Endodermal cell (in vitro differentiated cells): Measurements from ENCODE around the gene ELL. TPM values are rescaled to one million over a fixed set of nuclear protein-coding genes. Genes with fewer than 3 reads are reported as not detected.

Source experiments
- DNase-seq: peaks from one replicate; pipeline ENCODE4 v3.0.0-alpha.2; 2017
- H3K27ac ChIP-seq: 2 replicates; pipeline ENCODE4 v1.5.1; 2013; ENCODE audit warnings: mild to moderate bottlenecking, low read depth, low read length, moderate library complexity
- H3K27me3 ChIP-seq: 2 replicates; pipeline ENCODE4 v1.6.1; 2013; ENCODE audit warnings: mild to moderate bottlenecking, low read length, moderate library complexity; ENCODE audit not compliant: insufficient read depth, control insufficient read depth, poor library complexity, severe bottlenecking
- H3K36me3 ChIP-seq: 2 replicates; pipeline ENCODE4 v1.7.0; 2013; ENCODE audit warnings: mild to moderate bottlenecking, low read length, moderate library complexity; ENCODE audit not compliant: control insufficient read depth, insufficient read depth
- H3K4me1 ChIP-seq: one replicate; pipeline ENCODE4 v1.7.0; 2013; ENCODE audit warnings: low read length; ENCODE audit not compliant: control insufficient read depth, insufficient read depth
- H3K4me3 ChIP-seq: 2 replicates; pipeline ENCODE4 v1.5.1; 2013; ENCODE audit warnings: mild to moderate bottlenecking, low read length, moderate library complexity
- H3K9ac ChIP-seq: 2 replicates; pipeline ENCODE4 v1.6.1; 2013; ENCODE audit warnings: mild to moderate bottlenecking, low read length, moderate library complexity; ENCODE audit not compliant: poor library complexity, severe bottlenecking; ENCODE audit errors: extremely low read depth
- H3K9me3 ChIP-seq: 2 replicates; pipeline ENCODE4 v1.6.1; 2013; ENCODE audit warnings: mild to moderate bottlenecking, low read length, moderate library complexity; ENCODE audit not compliant: control insufficient read depth
- H3K27ac Mint-ChIP-seq: 2 replicates; pipeline ENCODE4 v1.8.0; 2020; ENCODE audit warnings: mixed read lengths
- H3K27me3 Mint-ChIP-seq: 2 replicates; pipeline ENCODE4 v1.8.0; 2021; ENCODE audit warnings: mild to moderate bottlenecking, mixed read lengths; ENCODE audit not compliant: insufficient read depth
- H3K36me3 Mint-ChIP-seq: 2 replicates; pipeline ENCODE4 v1.8.0; 2020; ENCODE audit warnings: low read depth, mixed read lengths
- H3K4me1 Mint-ChIP-seq: 2 replicates; pipeline ENCODE4 v1.8.0; 2020; ENCODE audit warnings: mixed read lengths
- H3K4me3 Mint-ChIP-seq: 2 replicates; pipeline ENCODE4 v1.8.0; 2020; ENCODE audit warnings: mild to moderate bottlenecking, moderate library complexity, mixed read lengths
- H3K9me3 Mint-ChIP-seq: 2 replicates; pipeline ENCODE4 v1.8.0; 2020; ENCODE audit warnings: mild to moderate bottlenecking, mixed read lengths
- CTCF ChIP-seq: fragments of 200-600 bp; sonication (generic); conservative IDR thresholded peaks from 2 replicates; pipeline ENCODE4 v1.5.0; 2021; ENCODE audit warnings: antibody characterized with exemption, mild to moderate bottlenecking
- WGBS, 2 experiments: methylation state at CpG; one replicate each; pipeline versions ENCODE4 v1.1.5 to v1.1.7; 2013; ENCODE audit warnings: missing lambda C conversion rate in 2 of 2, mixed read lengths in 1 of 2; ENCODE audit not compliant: insufficient coverage in 1 of 2, insufficient read length in 1 of 2; 5-methylcytosine and 5-hydroxymethylcytosine counted together
- total RNA-seq, 2 donors: library from RNA; stranded (reverse); fragmentation: NEBNext Ultra II Directional in 1 of 2; extraction: Animal tissue kit (Norgen Biotek cat#: 25700) in 1 of 2; gene quantifications; 2 replicates in 1 of 2; 3 replicates in 1 of 2; pipeline ENCODE4 v1.2.1, GENCODE V29; 2021

ELL gene
- total RNA-seq, 2 donors from 2014 or later = 10.9 to 15.4 TPM

DNA sequence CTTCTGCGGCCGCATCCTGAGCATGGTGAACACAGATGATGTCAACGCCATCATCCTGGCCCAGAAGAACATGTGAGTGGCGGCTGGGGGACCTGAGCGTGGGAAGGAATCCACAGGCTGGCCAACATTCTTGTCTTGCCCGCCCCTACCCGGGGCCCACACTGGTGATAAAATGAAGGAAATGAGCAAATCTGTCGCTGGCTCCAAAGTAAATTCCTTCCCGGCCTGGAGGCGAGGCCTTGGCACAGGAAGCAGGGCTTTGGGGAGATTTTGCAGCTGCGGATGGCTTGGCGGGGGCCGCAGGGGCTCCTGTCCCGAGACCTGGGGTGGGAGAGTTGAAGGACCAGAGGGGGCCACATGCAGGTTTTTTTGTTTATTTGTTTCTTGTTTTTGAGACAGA is 40.2 kb upstream of the ELL start:
- no peak overlapping the region for H3K27ac Mint-ChIP-seq
- no peak overlapping the region for H3K4me3 ChIP-seq
- no peaks in the 10 kb centered on the region for H3K9me3 Mint-ChIP-seq
- no peaks in the 10 kb centered on the region for H3K9me3 ChIP-seq
- peaks cover 6% of the 10 kb centered on the region for H3K4me1 Mint-ChIP-seq
- H3K27me3 ChIP-seq = no peaks in the 10 kb centered on the region
- H3K36me3 ChIP-seq = peaks cover 37% of the 10 kb centered on the region
- WGBS, 2 experiments = 95 to 96% methylated on average over 12 to 14 of the region's 14 CpGs
- no peaks in the 10 kb centered on the region for H3K27me3 Mint-ChIP-seq
- no peak for TF ChIP-seq CTCF
- no peak for DNase-seq
- no peak overlapping the region for H3K27ac ChIP-seq
- H3K4me1 ChIP-seq = no peaks in the 10 kb centered on the region
- H3K9ac ChIP-seq = no peak overlapping the region
- H3K36me3 Mint-ChIP-seq = peaks cover 28% of the 10 kb centered on the region
- H3K4me3 Mint-ChIP-seq = no peak overlapping the region

DNA sequence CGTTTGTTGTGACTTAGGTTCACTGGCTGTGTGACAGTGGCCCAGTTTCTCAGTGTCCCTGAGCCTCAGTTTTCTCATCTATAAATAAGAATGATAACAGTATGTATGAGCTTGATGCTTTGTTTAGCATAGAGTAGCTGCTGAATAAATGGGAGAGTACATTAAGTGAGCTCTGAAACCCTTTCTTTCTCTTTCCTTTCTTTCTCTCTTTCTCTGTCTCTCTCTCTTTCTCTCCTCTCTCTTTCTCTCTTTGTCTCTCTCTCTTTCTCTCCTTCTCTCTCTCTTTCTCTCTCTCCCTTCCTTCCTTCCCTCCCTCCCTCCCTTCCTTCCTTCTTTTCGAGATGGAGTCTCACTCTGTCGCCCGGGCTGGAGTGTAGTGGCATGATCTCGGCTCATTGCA is 37.8 kb upstream of the ELL start:
- H3K9me3 ChIP-seq = no peaks in the 10 kb centered on the region
- no peak overlapping the region for H3K27ac ChIP-seq
- no peak overlapping the region for H3K4me3 Mint-ChIP-seq
- H3K4me1 Mint-ChIP-seq = peaks cover 6% of the 10 kb centered on the region
- no peaks in the 10 kb centered on the region for H3K27me3 Mint-ChIP-seq
- no peak overlapping the region for H3K9ac ChIP-seq
- no peaks in the 10 kb centered on the region for H3K9me3 Mint-ChIP-seq
- H3K4me3 ChIP-seq = no peak overlapping the region
- H3K36me3 Mint-ChIP-seq = peaks cover 18% of the 10 kb centered on the region
- TF ChIP-seq CTCF = no peak
- H3K4me1 ChIP-seq = no peaks in the 10 kb centered on the region
- WGBS, 2 experiments = 81 to 93% methylated on average over 5 of the region's 5 CpGs
- peaks cover 22% of the 10 kb centered on the region for H3K36me3 ChIP-seq
- no peak overlapping the region for H3K27ac Mint-ChIP-seq
- H3K27me3 ChIP-seq = no peaks in the 10 kb centered on the region
- no peak for DNase-seq

- Histone ChIP-seq H3K9me3 (no peaks in the 10 kb centered on the region), H3K9ac (peak overlapping the region; percentile 66), H3K27ac (no peak overlapping the region), H3K4me3 (peak overlapping the region; percentile 94), H3K36me3 (peaks cover 12% of the 10 kb centered on the region), H3K4me1 (no peaks in the 10 kb centered on the region), H3K27me3 (no peaks in the 10 kb centered on the region)
- H3K36me3 Mint-ChIP-seq = peaks cover 10% of the 10 kb centered on the region
- WGBS, 2 experiments = 73 to 90% methylated on average over 3 of the region's 3 CpGs
- H3K4me1 Mint-ChIP-seq = peaks cover 6% of the 10 kb centered on the region
- no peak for DNase-seq
- H3K4me3 Mint-ChIP-seq = peak overlapping the region; percentile 87
- H3K27ac Mint-ChIP-seq = peak overlapping the region; percentile 86
- H3K27me3 Mint-ChIP-seq = no peaks in the 10 kb centered on the region
- TF ChIP-seq CTCF = no peak
- H3K9me3 Mint-ChIP-seq = no peaks in the 10 kb centered on the region
These were observed 36.7 kb upstream of the ELL start for GRCh38 chr19:18558604-18559003.
